Measurements from ENCODE around the gene PCMT1. TPM values are rescaled to one million over a fixed set of nuclear protein-coding genes. Genes with fewer than 3 reads are reported as not detected.

Gene PCMT1
- total and polyA plus RNA-seq, 2 of the 8 experiments (the other 6 are each of a cell fraction or from before 2014, with no cell fraction given) = 84.3 to 91.3 TPM

GRCh38 chr6:149856256-149856994 is 106.9 kb downstream of the PCMT1 start:
- no peak overlapping the region for H3K18ac ChIP-seq (ENCODE audit: extremely low read depth, low read length)
- H3K23ac ChIP-seq (ENCODE audit: insufficient read length) = no peak overlapping the region
- no peaks in the 10 kb centered on the region for H3K23me2 ChIP-seq (ENCODE audit: low read depth, low read length)
- TF ChIP-seq GTF2F1 (IDR thresholded peaks at IDR 0.05; ENCODE audit: borderline replicate concordance, low read depth, low read length) (no peak), CEBPB (IDR thresholded peaks at IDR 0.05; ENCODE audit: low read depth, low read length) (no peak), ZNF274 (IDR thresholded peaks at IDR 0.05; ENCODE audit: borderline replicate concordance, extremely low read depth, low read length) (no peak), CTBP2 (IDR thresholded peaks at IDR 0.05; ENCODE audit: borderline replicate concordance, insufficient read depth, insufficient read length, low read length) (no peak), RFX5 (IDR thresholded peaks at IDR 0.05; ENCODE audit: borderline replicate concordance, low read depth, low read length) (no peak), TAF7 (optimal IDR thresholded peaks at IDR 0.05; ENCODE audit: borderline replicate concordance, low read depth, low read length) (no peak)
- POLR2A ChIA-PET (ENCODE audit: partially characterized antibody) = no interaction called here
- H2AFZ ChIP-seq (ENCODE audit: low read length) = no peak overlapping the region
- H2BK12ac ChIP-seq (ENCODE audit: low read depth, low read length) = no peak overlapping the region
- H2BK20ac ChIP-seq (ENCODE audit: low read length) = no peak overlapping the region
- no peak overlapping the region for H2BK15ac ChIP-seq (ENCODE audit: low read length)
- FAIRE-seq (no peak), DNase-seq (ENCODE audit: low read depth in 1 of 2, low spot score in 2 of 2) (no peak)
- no peak overlapping the region for H3K9ac ChIP-seq (replicated peaks in 1 of 4; ENCODE audit: extremely low read depth in 1 of 4, low read depth in 3 of 4, low read length in 3 of 4)
- no peak overlapping the region for H3K14ac ChIP-seq (ENCODE audit: insufficient read length)
- no peaks in the 10 kb centered on the region for H3K36me3 ChIP-seq (ENCODE audit: control insufficient read depth in 2 of 4, insufficient read depth in 4 of 4, low read length in 3 of 4)
- H3K27ac ChIP-seq (ENCODE audit: low read depth, low read length) = no peak overlapping the region
- no peak overlapping the region for H2BK120ac ChIP-seq (replicated peaks; ENCODE audit: low read depth, low read length)
- peaks cover 2 to 8% of the 10 kb centered on the region in 2 experiments for H4K20me1 ChIP-seq (replicated peaks in 1 of 2; ENCODE audit: control insufficient read depth in 1 of 2, insufficient read depth in 2 of 2, low read length in 2 of 2)
- no peaks in the 10 kb centered on the region for H3K9me3 ChIP-seq (ENCODE audit: insufficient read depth in 2 of 2, low read depth in 1 of 2, low read length in 1 of 2)
- no peak overlapping the region for H4K8ac ChIP-seq (ENCODE audit: extremely low read depth, insufficient read depth, low read length)
- peaks cover 2 to 18% (median 6%) of the 10 kb centered on the region in 4 experiments; a peak in 6 of 7 replicates for H3K4me1 ChIP-seq (replicated peaks in 1 of 4; ENCODE audit: control insufficient read depth in 3 of 4, insufficient read depth in 4 of 4, low read length in 3 of 4)
- WGBS, 2 experiments (ENCODE audit: extremely low coverage in 1 of 2, insufficient coverage in 1 of 2, insufficient read length in 1 of 2, insufficient replicate concordance in 2 of 2, low coverage in 1 of 2, low lambda C conversion rate in 2 of 2, missing lambda C conversion rate in 1 of 2) = 89% methylated on average over 10 of the region's 10 CpGs; no CpG with 5 or more reads in 1 of the 2 experiments
- no peak overlapping the region for H3K56ac ChIP-seq (replicated peaks; ENCODE audit: insufficient read length, low read depth, low read length)
- H2BK5ac ChIP-seq (ENCODE audit: low read depth, low read length) = no peak overlapping the region
- H4K91ac ChIP-seq (replicated peaks; ENCODE audit: insufficient read length, low read length) = no peak overlapping the region
- no peaks in the 10 kb centered on the region; a peak in 1 of 7 replicates for H3K27me3 ChIP-seq (replicated peaks in 1 of 4; ENCODE audit: control insufficient read depth in 3 of 4, extremely low read depth in 1 of 4, insufficient read depth in 3 of 4, low read length in 3 of 4)
- peaks cover 6% of the 10 kb centered on the region; the same call in 1 of the 2 replicates for H3K79me1 ChIP-seq (ENCODE audit: low read depth, low read length)
- peaks cover 0 to 10% of the 10 kb centered on the region in 2 experiments; a peak in 2 of 4 replicates for H3K79me2 ChIP-seq (ENCODE audit: control insufficient read depth in 1 of 2, insufficient read depth in 2 of 2, low read length in 2 of 2)
- CTCF ChIA-PET (ENCODE audit: partially characterized antibody) = interaction anchor here (0.6 to 6.2 kb wide), 8 partner anchors 9 to 350 kb away, joined by 3 to 34 read pairs (median 4); no protein-coding TSS in a partner anchor
- no peak overlapping the region for H3K4me2 ChIP-seq (ENCODE audit: insufficient read depth in 1 of 2, low read depth in 2 of 2, low read length in 2 of 2)
- H4K5ac ChIP-seq (ENCODE audit: insufficient read length, low read depth, low read length) = no peak overlapping the region
- no peak overlapping the region for H3K4ac ChIP-seq (replicated peaks; ENCODE audit: insufficient read length, low read depth, low read length)
- H2AK5ac ChIP-seq (ENCODE audit: low read depth, low read length) = no peak overlapping the region
- H3K4me3 ChIP-seq (ENCODE audit: extremely low read depth in 1 of 4, insufficient read depth in 2 of 4, low read depth in 3 of 4, low read length in 4 of 4) = no peak overlapping the region

Data from H1 (cell line).